Anterior cingulate cortex (tissue), 58 donors: ENCODE results near the gene BCLAF1.

Source experiments
- DNase-seq, 58 donors: peaks; one replicate each; lab custom pipeline; 2025; lab: John Stamatoyannopoulos, UW

Gene BCLAF1, protein sequence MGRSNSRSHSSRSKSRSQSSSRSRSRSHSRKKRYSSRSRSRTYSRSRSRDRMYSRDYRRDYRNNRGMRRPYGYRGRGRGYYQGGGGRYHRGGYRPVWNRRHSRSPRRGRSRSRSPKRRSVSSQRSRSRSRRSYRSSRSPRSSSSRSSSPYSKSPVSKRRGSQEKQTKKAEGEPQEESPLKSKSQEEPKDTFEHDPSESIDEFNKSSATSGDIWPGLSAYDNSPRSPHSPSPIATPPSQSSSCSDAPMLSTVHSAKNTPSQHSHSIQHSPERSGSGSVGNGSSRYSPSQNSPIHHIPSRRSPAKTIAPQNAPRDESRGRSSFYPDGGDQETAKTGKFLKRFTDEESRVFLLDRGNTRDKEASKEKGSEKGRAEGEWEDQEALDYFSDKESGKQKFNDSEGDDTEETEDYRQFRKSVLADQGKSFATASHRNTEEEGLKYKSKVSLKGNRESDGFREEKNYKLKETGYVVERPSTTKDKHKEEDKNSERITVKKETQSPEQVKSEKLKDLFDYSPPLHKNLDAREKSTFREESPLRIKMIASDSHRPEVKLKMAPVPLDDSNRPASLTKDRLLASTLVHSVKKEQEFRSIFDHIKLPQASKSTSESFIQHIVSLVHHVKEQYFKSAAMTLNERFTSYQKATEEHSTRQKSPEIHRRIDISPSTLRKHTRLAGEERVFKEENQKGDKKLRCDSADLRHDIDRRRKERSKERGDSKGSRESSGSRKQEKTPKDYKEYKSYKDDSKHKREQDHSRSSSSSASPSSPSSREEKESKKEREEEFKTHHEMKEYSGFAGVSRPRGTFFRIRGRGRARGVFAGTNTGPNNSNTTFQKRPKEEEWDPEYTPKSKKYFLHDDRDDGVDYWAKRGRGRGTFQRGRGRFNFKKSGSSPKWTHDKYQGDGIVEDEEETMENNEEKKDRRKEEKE

DNA sequence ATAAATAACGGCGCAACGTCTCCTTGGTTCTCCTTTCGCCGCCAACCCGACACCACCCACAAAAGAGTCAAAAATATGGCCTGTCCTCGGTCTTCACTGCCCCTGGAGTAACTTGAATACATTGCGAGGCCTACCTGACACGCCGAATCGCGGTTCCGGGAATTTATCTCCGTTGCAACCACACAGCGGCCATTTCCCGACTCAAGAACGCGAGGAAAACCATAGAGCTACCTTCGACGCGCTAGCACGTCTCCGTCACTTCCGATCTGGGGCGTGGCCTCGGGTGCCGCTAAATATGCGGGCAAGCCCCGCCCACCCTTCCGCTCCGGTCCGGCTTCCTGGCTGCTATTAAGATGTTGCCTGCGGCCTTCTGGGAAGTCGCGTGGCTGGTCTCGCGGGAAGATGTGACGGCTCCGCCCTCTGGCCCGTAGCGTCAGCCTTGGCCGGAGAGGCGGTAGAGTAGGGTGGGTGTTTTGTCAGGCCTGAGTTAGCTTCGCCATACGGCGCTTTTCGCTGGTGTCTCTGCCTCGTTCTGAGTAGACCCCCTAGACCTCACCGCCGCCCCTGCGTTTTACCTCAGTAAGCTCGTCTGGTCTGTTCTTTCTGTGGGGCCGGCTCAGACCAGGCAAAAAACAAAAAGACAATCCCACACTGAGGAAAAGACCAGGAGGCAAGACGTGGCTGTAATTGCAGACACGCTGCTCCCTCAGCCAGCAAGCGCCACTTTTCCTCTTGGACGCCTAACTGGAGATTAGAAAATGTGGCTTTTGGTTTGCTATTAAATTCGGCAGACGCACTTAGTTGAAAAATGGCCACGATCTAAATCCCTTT lies at the start of gene BCLAF1:
Gene BCLAF1, minus strand, starts transcription at position 268 of the 831 bp plus-strand sequence. CDS start 9,980 bp downstream, outside the sequence.
- peak; percentile 90 to 100 (median 99) for DNase-seq

DNA sequence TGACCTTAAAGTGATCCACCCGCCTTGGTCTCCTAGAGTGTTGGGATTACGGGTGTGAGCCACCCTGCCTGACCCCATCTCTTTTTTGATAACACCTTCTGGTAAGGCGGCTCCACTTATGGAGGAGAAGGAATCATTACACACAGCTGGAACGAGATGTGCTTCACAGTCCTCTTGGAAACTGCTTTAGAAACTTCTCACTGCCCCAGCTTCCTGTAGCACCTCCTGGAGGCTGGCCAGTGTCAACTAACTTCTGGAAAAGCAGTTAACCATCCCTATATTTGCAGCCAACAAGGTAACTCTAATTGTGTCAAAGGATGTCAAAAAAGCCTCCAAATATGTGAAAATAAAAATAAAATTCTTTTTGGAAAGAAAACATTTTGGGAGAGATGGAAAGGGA lies 48.8 kb upstream of the BCLAF1 start:
- DNase-seq, result no peak

DNA sequence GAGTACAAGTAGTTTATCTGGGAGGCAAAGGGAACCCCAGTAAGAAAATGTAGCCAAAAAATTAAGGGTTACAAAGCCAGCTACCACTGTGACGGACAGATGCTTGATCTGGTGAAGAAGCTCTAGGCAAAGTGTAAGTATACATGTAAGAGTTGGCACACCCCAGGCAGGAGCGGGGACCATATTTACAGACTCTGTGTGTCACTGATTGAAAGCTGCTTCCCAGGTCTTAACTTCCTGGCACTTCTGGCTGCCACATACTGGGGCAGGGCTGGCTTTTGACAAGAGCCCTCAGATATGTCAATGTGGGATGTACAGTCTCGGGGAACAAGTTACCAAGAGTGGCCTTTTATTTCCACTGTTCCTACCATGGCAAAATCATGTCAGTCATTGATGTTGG lies 48.0 kb upstream of the BCLAF1 start:
- no peak for DNase-seq

DNA sequence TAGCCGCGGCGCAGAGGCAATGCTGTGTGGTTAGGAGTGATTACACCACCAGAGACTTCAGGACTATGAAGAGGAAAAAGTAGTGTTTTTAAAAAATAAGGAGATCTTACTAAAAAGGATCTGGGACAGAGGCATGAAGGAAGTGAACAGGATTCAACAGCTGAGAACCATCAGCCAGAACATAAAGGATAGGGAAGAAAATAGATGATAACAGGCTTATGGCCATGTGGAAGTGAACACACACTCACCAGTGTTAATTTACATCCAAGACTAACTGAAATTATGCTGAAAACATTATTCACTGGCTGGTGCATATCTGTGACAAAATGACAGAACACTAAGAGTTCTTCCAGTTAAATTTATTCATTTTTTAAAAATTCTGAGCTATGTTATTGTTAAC lies 47.5 kb upstream of the BCLAF1 start:
- DNase-seq, result peak in 1 of 58 donors; percentile 14

DNA sequence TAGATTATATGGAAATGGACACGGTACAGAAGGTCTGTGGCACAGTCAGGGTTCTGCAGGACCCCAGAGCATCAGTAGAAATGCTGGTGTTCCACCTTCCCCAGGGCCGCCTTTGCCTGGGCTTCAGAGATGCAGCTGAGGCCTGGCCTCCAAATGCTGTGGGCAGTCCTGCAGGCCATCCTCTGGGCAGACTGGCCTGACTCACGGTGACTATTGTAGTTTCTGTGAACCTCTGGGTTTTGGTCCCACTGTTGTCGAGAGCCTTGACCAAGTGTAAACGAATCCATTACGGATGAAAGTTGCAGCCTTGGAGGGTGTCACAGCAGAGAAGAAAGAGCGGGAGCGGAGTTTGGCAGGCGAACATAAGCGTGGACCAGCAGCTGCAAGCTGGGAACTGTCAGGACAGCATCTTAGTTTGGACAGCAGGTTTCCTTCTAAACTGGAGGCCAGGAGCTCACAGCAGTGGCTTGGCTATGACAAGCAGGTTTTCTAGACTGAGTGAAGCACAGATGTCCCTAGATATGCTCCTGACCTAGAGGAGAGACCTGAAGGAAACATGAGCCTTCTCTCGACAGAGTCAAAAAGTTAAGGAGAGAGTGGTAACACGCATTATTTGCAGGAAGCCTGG lies 46.2 kb upstream of the BCLAF1 start:
- DNase-seq, result peak in 10 of 58 donors; percentile 11 to 33 (median 23)

DNA sequence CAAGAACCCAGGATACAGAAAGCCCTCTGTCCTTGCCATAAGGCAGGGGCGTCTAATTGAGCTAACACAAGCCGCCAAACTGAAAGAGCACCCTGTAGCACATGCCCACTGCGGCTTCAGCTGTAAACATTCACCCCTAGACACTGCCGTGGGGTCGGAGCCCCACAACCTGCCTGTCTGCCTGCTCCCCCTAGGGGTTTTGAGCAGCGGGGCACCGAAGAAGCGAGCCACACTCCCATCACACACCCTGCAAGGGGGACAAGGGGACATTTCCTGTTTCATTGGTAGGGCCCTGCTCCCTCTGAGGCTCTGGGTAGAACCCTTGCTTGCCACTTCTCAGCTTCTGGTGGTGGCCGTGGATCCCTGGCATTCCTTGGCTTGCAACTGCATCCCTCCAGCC lies 45.2 kb upstream of the BCLAF1 start:
- DNase-seq, result peak in 1 of 58 donors; percentile 29

DNA sequence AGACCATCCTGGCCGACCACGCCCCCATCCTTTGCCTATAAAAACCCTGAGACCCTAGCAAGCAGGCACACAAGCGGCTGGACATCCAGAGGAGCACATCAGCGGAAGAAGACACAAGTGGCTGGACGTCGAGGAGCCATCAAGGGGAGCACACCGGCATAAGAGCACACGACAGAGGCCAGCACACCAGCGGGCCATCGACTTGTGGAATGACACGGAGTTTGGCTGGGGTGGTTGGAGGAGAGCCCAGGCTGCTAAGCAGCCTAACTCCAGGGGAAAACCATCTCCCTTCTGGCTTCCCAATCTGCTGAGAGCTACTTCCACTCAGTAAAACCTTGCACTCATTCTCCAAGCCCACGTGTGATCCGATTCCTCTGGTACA lies 44.8 kb upstream of the BCLAF1 start:
- peak in 16 of 58 donors; percentile 18 to 54 (median 36) for DNase-seq

DNA sequence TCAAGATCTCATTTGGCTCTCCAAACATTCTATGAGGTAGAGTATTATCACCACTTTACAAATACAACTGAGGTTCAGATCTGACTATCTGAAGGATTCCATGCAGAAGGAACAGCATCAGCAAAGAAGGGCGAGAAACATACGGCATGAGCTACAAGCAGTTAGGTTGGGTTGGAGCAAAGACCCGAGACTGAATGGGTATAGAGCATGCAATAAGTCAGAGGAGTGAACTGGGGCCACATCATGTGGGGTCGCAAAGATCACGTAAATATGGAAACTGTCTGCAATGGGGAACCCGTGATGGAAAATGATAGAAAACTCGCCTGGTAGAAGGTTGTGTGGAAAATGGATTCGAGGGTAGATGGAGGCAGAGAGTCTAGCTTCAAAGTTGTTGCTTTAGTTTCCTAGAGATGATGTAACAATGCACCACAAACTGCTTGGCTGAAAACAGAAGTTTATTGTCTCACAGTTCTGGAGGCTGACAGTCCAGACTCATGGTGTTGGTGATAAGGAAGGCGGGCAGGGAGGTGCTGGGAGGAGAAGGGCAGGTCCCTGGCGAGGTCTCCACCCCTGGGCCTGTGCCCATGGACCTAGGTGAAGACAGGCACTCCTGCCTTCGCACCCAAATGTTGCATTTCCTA lies 44.3 kb upstream of the BCLAF1 start:
- DNase-seq, result peak in 1 of 58 donors; percentile 24

DNA sequence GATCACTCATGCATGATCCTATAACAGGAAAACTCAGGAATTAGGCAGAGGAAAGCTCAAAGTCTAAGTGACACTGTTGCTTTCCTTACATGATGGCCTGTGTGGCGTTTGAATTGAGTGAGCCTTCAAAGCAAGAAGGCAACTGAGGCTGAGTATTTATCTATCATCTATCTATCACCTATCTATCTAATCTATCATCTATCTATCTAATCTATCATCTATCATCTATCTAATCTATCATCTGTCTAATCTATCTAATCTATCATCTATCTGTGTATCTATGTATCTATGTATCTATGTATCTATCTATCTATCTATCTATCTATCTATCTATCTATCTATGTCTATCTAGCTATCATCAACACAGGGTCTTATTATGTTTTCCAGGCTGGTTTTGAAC lies 41.8 kb upstream of the BCLAF1 start:
- DNase-seq, result no peak

DNA sequence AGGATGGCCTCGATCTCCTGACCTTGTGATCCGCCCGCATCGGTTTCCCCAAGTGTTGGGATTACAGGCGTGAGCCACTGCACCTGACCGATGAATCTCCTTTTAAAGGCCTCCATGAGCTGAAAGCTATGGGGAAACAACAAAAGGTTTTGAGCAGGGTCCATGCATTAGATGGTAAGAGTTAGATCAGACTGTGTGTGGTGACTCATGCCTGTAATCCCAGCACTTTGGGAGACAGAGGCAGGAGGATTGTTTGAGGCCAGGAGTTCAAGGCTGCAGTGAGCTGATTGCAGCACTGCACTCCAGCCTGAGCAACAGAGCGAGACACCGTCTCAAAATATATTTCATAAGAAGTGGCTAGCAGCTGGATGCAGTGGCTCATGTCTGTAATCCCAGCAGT lies 41.0 kb upstream of the BCLAF1 start:
- DNase-seq, result no peak

DNA sequence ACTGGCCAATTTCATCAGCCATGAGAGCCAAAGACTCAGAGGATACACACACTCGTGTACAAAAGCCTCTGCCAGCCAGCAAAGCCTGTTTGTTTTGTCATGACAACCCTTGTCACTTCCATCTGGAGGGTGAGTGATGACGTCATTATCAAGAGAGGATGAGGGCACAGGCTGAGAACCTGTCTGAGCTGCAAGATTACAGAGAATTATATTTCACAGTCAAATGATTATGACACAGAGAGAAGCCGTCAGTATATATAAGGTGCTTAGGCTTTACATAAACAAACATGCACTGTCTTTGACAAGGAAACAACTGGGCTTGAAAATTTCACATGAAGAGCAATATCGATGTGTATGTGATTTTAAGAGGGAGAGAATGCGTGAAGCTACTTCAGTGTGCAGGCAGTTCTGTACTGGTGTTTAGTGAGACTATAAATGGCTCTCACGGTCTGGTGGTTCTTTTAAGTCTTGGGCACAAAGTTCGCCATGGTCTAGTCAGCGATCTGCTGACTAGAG lies 36.5 kb upstream of the BCLAF1 start:
- DNase-seq, result peak in 13 of 58 donors; percentile 3 to 34 (median 15)

DNA sequence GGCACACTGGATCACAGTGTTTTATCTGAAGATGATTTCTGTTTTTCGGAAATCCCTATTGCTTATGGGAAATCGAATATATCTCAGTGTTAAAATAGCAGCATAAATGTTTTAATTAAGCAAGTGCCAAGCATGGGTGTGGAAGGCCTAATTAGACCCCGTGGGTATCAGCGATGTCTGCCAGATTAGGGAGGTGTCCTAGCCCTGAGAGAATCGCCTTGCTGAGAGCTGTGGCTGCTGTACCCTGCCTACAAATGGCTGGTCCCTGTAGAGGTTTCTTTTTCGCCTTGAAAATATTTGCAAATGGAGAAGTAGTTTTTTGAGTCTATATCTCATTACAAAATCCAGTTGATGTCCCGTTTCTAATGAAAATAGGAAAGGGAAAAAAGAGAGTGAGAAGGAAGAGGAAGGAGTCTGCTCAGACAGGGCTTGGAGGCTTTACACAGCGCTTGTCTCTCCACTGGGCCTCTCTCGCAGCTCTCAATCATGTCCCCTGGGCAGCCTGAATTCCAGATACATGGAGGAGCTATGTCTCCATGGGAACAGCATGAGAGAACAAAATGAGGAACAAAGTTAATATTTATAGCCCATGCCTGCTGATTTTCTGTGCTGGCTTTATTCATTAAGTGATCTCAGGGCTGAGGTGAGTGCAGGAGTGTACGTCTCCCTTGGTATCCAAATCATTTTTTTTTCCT lies 35.2 kb upstream of the BCLAF1 start:
- peak in 22 of 58 donors; percentile 5 to 65 (median 20) for DNase-seq

DNA sequence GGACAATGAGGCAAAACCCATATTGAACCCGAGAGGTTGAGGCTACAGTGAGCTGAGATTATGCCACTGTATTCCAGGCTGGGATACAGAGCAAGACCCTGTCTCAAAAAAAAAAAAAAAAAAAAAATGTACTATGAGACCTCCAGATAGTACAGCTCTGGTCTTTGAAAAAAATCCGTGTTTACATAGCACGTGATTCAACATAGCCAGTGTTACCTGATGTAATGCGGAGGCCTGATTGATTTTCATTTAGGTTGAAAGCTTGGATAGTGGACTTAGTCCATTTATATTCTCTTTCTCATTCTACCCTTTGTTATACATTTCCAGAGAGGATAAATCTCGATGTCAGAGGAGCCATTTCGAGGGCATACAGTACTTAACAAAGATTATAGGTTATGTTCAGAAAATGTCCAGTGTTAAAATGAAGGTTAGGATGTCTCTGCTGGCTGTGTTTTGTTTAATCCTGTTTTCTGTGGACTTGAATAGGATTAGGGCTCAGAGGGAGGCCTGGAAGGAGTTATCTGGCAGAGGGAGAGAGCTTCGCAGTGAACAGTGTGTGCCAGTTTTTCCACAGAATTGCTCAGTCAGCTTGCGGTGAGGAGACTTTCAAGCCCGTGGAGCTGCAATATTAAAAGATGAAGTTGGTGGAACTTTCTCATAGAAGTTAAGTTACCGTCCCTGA lies 33.9 kb upstream of the BCLAF1 start:
- peak in 25 of 58 donors; percentile 4 to 61 (median 31) for DNase-seq

DNA sequence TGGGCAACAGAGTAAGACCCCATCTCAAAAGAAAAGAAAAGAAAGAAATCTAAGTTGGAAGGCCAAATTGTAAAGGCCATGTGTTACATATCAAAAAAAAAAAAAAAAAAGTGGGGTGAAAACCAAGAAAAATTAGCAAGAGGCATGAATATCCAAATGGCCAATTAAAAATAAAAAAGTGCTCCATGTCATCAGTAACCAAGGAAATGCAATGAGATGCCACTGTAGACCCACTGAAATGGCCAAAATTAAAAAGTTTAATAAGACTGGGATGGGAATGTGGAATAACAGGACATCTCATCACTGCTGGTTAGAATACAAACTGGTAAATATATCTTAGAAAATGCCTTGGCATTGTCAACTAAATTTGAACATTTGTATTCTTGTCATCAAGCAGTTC lies 30.1 kb upstream of the BCLAF1 start:
- DNase-seq, result no peak

DNA sequence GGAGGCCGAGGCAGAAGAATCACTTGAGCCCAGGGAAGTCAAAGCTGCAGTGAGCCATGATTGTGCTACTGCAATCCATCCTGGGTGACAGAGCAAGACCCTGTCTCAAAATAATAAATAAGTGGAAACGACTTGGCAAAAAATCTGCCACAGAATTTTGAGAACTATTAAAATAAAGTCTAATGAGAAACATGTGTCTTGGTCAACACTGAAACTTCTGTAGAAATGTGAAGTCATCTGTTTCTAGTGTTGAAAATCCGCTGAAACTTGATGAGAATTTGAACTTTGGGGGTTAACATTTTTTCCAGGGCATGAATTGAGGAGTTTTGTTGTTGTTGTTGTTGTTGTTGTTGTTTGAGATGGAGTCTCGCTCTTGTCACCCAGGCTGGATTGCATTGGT lies 29.0 kb upstream of the BCLAF1 start:
- DNase-seq, result no peak

DNA sequence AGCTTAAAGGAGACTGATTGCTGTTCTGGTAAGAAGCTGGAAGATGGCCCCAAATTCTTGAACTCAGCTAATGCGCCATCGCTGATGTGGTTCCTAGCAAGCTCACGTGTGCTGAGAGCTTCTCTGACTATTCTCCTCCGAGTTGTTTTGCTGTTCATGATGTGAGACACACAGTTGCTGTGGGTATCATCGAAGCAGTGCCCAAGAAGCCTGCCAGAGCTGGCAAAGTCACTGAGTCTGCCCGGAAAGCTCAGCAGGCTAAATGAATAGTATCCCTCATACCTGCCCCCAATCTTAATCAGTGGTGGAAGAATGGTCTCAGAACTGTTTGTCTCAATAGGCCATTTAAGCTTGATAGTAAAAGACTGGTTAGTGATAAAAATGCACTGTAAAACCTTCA lies 28.3 kb upstream of the BCLAF1 start:
- peak in 12 of 58 donors; percentile 7 to 64 (median 34) for DNase-seq

DNA sequence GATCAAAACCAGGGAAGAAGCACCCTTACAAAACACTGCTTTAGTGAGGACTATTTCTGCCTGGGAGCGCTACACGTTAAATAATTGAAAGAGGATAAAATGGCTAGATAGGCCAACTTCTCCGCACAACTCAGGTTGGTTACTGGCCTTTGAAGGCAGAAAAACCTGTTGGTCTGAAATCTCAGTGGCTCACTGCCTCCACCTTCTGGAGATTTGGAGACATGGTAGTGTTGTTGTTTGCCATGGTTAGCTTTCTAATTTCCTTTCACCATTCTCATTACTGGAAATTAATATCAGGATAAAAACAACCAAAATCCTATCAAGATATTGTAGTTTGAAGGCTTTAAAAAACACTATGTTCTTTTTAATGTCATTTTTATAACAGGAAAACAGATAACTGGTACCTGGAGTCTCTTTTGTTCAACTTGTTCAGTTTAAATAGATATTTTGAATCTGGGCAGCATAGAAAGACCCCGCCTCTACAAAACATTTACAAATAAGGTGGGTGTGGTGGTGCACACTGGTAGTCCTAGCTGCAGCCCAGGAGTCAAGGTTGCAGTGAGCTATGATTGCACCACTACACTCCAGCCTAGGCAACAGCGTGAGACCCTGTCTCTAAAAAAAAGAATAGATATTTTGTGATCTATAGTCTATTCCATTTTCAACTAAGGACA lies 27.5 kb upstream of the BCLAF1 start:
- DNase-seq, result peak in 32 of 58 donors; percentile 4 to 71 (median 32)
